Erythroblast (primary cell): ENCODE results near the gene PTPN2.
"Not testable (repeated sequence)": the region's sequence is repeated elsewhere in the genome, so short reads cannot be mapped to it uniquely, and the experiment has no call there.

Source experiments
- GATA1 ChIP-seq: IDR thresholded peaks from 2 replicates; pipeline ENCODE4 v1.6.1; 2011; ENCODE audit warnings: low read depth, mild to moderate bottlenecking, control low read depth, low read length, moderate library complexity
- POLR2A ChIP-seq: IDR thresholded peaks from 2 replicates; pipeline ENCODE4 v1.6.1; 2011; ENCODE audit warnings: mild to moderate bottlenecking, low read length

- not testable (repeated sequence) for TF ChIP-seq POLR2A, GATA1
Measured at GRCh38 chr18:12896784-12897333, 12.8 kb upstream of the PTPN2 start.
